Measurements from ENCODE around the gene INTS4.
"Not testable (repeated sequence)": the region's sequence is repeated elsewhere in the genome, so short reads cannot be mapped to it uniquely, and the experiment has no call there.

The INTS4 gene

GRCh38 chr11:77943296-77943695 lies 51.2 kb downstream of the INTS4 start:
- DNase-seq (ENCODE audit: low spot score): not testable (repeated sequence)

GRCh38 chr11:77942465-77942864 lies 52.0 kb downstream of the INTS4 start:
- not testable (repeated sequence) for DNase-seq (ENCODE audit: low spot score)

- DNase-seq (ENCODE audit: low spot score): not testable (repeated sequence)
Measured at GRCh38 chr11:77933596-77933995, 60.9 kb downstream of the INTS4 start.

- peak; percentile 16 for DNase-seq (ENCODE audit: low spot score)
Measured at GRCh38 chr11:77930334-77931208, 63.9 kb downstream of the INTS4 start.

- DNase-seq (ENCODE audit: low spot score): not testable (repeated sequence)
Measured at GRCh38 chr11:77917713-77918112, 76.8 kb downstream of the INTS4 start.

GRCh38 chr11:77914307-77914791 lies 80.1 kb downstream of the INTS4 start:
- peak; percentile 51 for DNase-seq (ENCODE audit: low spot score)

GRCh38 chr11:77913608-77914306 lies 80.7 kb downstream of the INTS4 start:
- not testable (repeated sequence) for DNase-seq (ENCODE audit: low spot score)

GRCh38 chr11:77910828-77911227 lies 83.6 kb downstream of the INTS4 start:
- not testable (repeated sequence) for DNase-seq (ENCODE audit: low spot score)

- DNase-seq (ENCODE audit: low spot score): no peak
Measured at GRCh38 chr11:77909277-77909676, 85.2 kb downstream of the INTS4 start.

- no peak for DNase-seq (ENCODE audit: low spot score)
Measured at GRCh38 chr11:77908835-77909234, 85.6 kb downstream of the INTS4 start.

GRCh38 chr11:77894949-77895348 lies 99.5 kb downstream of the INTS4 start:
- not testable (repeated sequence) for DNase-seq (ENCODE audit: low spot score)

GRCh38 chr11:77891703-77892102 lies 102.8 kb downstream of the INTS4 start:
- not testable (repeated sequence) for DNase-seq (ENCODE audit: low spot score)

- not testable (repeated sequence) for DNase-seq (ENCODE audit: low spot score)
Measured at GRCh38 chr11:77891256-77891655, 103.2 kb downstream of the INTS4 start.

GRCh38 chr11:77890619-77891056 lies 103.8 kb downstream of the INTS4 start:
- DNase-seq (ENCODE audit: low spot score): not testable (repeated sequence)

- DNase-seq (ENCODE audit: low spot score): not testable (repeated sequence)
Measured at GRCh38 chr11:77890100-77890614, 104.3 kb downstream of the INTS4 start.

- not testable (repeated sequence) for DNase-seq (ENCODE audit: low spot score)
Measured at GRCh38 chr11:77889045-77889444, 105.4 kb downstream of the INTS4 start.

- DNase-seq (ENCODE audit: low spot score): no peak
Measured at GRCh38 chr11:77886401-77886800, 108.1 kb downstream of the INTS4 start.

GRCh38 chr11:77884829-77885190 lies 109.7 kb downstream of the INTS4 start:
- no peak for DNase-seq (ENCODE audit: low spot score)

- no peak for DNase-seq (ENCODE audit: low spot score)
Measured at GRCh38 chr11:77884186-77884828, 110.2 kb downstream of the INTS4 start.

GRCh38 chr11:77883775-77884174 lies 110.7 kb downstream of the INTS4 start:
- no peak for DNase-seq (ENCODE audit: low spot score)

GRCh38 chr11:77882396-77882795 lies 112.1 kb downstream of the INTS4 start:
- DNase-seq (ENCODE audit: low spot score): no peak

GRCh38 chr11:77879218-77879617 lies 115.2 kb downstream of the INTS4 start:
- DNase-seq (ENCODE audit: low spot score): no peak

All from kidney tubule cell (primary cell).